Activated naive CD4-positive, alpha-beta T cell treated with anti-CD3 and anti-CD28 coated beads for 36 hours (primary cell): ENCODE measurements around the gene TAF11L2. TPM values are rescaled to one million over a fixed set of nuclear protein-coding genes. Genes with fewer than 3 reads are reported as not detected.
"Not testable (repeated sequence)": the region's sequence is repeated elsewhere in the genome, so short reads cannot be mapped to it uniquely, and the experiment has no call there.

Experiments used
- CTCF ChIA-PET: fragments of 350-600 bp; sonication (Branson Sonifier 250); formaldehyde crosslinking; loops from one replicate; lab custom pipeline; 2021; ENCODE audit warnings: antibody characterized with exemption; lab: Charles Lee
- DNase-seq: peaks from one replicate; pipeline ENCODE4 v3.0.0-alpha.2; 2020
- H3K27ac Mint-ChIP-seq: one replicate; pipeline ENCODE4 v1.8.0; 2021; ENCODE audit warnings: mild to moderate bottlenecking, mixed read lengths
- H3K27me3 Mint-ChIP-seq: one replicate; pipeline ENCODE4 v1.8.0; 2021; ENCODE audit warnings: low read depth, mixed read lengths
- H3K36me3 Mint-ChIP-seq: one replicate; pipeline ENCODE4 v1.8.0; 2021; ENCODE audit warnings: low read depth, mixed read lengths
- H3K4me1 Mint-ChIP-seq: one replicate; pipeline ENCODE4 v1.8.0; 2021; ENCODE audit warnings: low read depth, mixed read lengths
- H3K4me3 Mint-ChIP-seq: one replicate; pipeline ENCODE4 v1.8.0; 2021; ENCODE audit warnings: mild to moderate bottlenecking, moderate library complexity, mixed read lengths
- H3K9me3 Mint-ChIP-seq: one replicate; pipeline ENCODE4 v1.8.0; 2021; ENCODE audit warnings: mixed read lengths
- intact Hi-C: fragments of 100-400 bp; cut with micrococcal nuclease; formaldehyde crosslinking; loops from one replicate; pipeline ENCODE4 v1.15.1; 2023
- total RNA-seq, 2 experiments: library from RNA; stranded (reverse); gene quantifications; one replicate each; pipeline ENCODE4 v1.2.3, GENCODE V29; 2021

TAF11L2 gene
- total RNA-seq: not detected

- H3K9me3 Mint-ChIP-seq: peaks cover 10% of the 10 kb centered on the region
- H3K36me3 Mint-ChIP-seq, intact Hi-C loops, H3K4me3 Mint-ChIP-seq, CTCF ChIA-PET, DNase-seq, H3K27ac Mint-ChIP-seq, H3K27me3 Mint-ChIP-seq, H3K4me1 Mint-ChIP-seq: not testable (repeated sequence)
Measured at GRCh38 chr5:17497931-17498330, at the start of gene TAF11L2. Gene TAF11L2 (plus strand): TSS chr5:17498231.

GRCh38 chr5:17448877-17449276 is 49.2 kb upstream of the TAF11L2 start:
- Mint-ChIP-seq H3K4me3 (no peak overlapping the region), H3K27ac (no peak overlapping the region), H3K4me1 (no peaks in the 10 kb centered on the region), H3K36me3 (no peaks in the 10 kb centered on the region), H3K27me3 (no peaks in the 10 kb centered on the region), H3K9me3 (peaks cover 7% of the 10 kb centered on the region)
- intact Hi-C loops: no loop called here
- CTCF ChIA-PET: interaction anchor here (0.6 kb wide), 1 partner anchor 182 kb away, joined by 3 read pairs; no protein-coding TSS in a partner anchor
- DNase-seq: no peak

- Mint-ChIP-seq H3K4me1 (no peaks in the 10 kb centered on the region), H3K27me3 (no peaks in the 10 kb centered on the region), H3K9me3 (peaks cover 11% of the 10 kb centered on the region), H3K4me3 (no peak overlapping the region), H3K36me3 (no peaks in the 10 kb centered on the region), H3K27ac (no peak overlapping the region)
- intact Hi-C loops: no loop called here
- CTCF ChIA-PET: no interaction called here
- DNase-seq: no peak
Measured at GRCh38 chr5:17452936-17453335, 45.1 kb upstream of the TAF11L2 start.

GRCh38 chr5:17455942-17456341 is 42.1 kb upstream of the TAF11L2 start:
- peaks cover 21% of the 10 kb centered on the region for H3K9me3 Mint-ChIP-seq
- H3K27me3 Mint-ChIP-seq: no peaks in the 10 kb centered on the region
- H3K4me3 Mint-ChIP-seq: no peak overlapping the region
- no peaks in the 10 kb centered on the region for H3K36me3 Mint-ChIP-seq
- intact Hi-C loops: no loop called here
- no peak overlapping the region for H3K27ac Mint-ChIP-seq
- no peak for DNase-seq
- no peaks in the 10 kb centered on the region for H3K4me1 Mint-ChIP-seq
- CTCF ChIA-PET: no interaction called here

GRCh38 chr5:17461793-17462192 is 36.2 kb upstream of the TAF11L2 start:
- no peak for DNase-seq
- Mint-ChIP-seq H3K36me3 (no peaks in the 10 kb centered on the region), H3K27me3 (no peaks in the 10 kb centered on the region), H3K9me3 (peaks cover 24% of the 10 kb centered on the region), H3K4me3 (no peak overlapping the region), H3K27ac (no peak overlapping the region), H3K4me1 (no peaks in the 10 kb centered on the region)
- intact Hi-C loops: no loop called here
- CTCF ChIA-PET: no interaction called here

- Mint-ChIP-seq H3K4me3 (no peak overlapping the region), H3K36me3 (no peaks in the 10 kb centered on the region), H3K27ac (no peak overlapping the region), H3K9me3 (peaks cover 21% of the 10 kb centered on the region), H3K27me3 (no peaks in the 10 kb centered on the region), H3K4me1 (no peaks in the 10 kb centered on the region)
- CTCF ChIA-PET: no interaction called here
- no peak for DNase-seq
- intact Hi-C loops: no loop called here
Measured at GRCh38 chr5:17463653-17464052, 34.4 kb upstream of the TAF11L2 start.

GRCh38 chr5:17470064-17470463 is 28.0 kb upstream of the TAF11L2 start:
- Mint-ChIP-seq H3K4me1 (no peaks in the 10 kb centered on the region), H3K36me3 (no peaks in the 10 kb centered on the region), H3K27me3 (no peaks in the 10 kb centered on the region), H3K4me3 (no peak overlapping the region), H3K27ac (no peak overlapping the region), H3K9me3 (no peaks in the 10 kb centered on the region)
- DNase-seq: no peak
- intact Hi-C loops: no loop called here
- CTCF ChIA-PET: no interaction called here

GRCh38 chr5:17475064-17475463 is 23.0 kb upstream of the TAF11L2 start:
- intact Hi-C loops: not testable (repeated sequence)

GRCh38 chr5:17477043-17477442 is 21.0 kb upstream of the TAF11L2 start:
- no peak overlapping the region for H3K4me3 Mint-ChIP-seq
- no peaks in the 10 kb centered on the region for H3K36me3 Mint-ChIP-seq
- no peaks in the 10 kb centered on the region for H3K27me3 Mint-ChIP-seq
- intact Hi-C loops: no loop called here
- no peaks in the 10 kb centered on the region for H3K4me1 Mint-ChIP-seq
- DNase-seq: no peak
- H3K9me3 Mint-ChIP-seq: no peaks in the 10 kb centered on the region
- CTCF ChIA-PET: no interaction called here
- no peak overlapping the region for H3K27ac Mint-ChIP-seq

More at GRCh38 chr5:17475064-17475463, 23.0 kb upstream of the TAF11L2 start:
- H3K4me3 Mint-ChIP-seq, H3K36me3 Mint-ChIP-seq, H3K27ac Mint-ChIP-seq, H3K27me3 Mint-ChIP-seq, H3K9me3 Mint-ChIP-seq, H3K4me1 Mint-ChIP-seq, CTCF ChIA-PET, DNase-seq: not testable (repeated sequence)

GRCh38 chr5:17477573-17478265 is 20.3 kb upstream of the TAF11L2 start:
- Mint-ChIP-seq H3K27ac (no peak overlapping the region), H3K36me3 (no peaks in the 10 kb centered on the region), H3K4me1 (no peaks in the 10 kb centered on the region), H3K4me3 (no peak overlapping the region), H3K27me3 (no peaks in the 10 kb centered on the region), H3K9me3 (no peaks in the 10 kb centered on the region)
- CTCF ChIA-PET: interaction anchor here (0.5 to 0.6 kb wide), 2 partner anchors 96 to 137 kb away, joined by 3 to 4 read pairs; no protein-coding TSS in a partner anchor
- intact Hi-C loops: no loop called here
- no peak for DNase-seq

- H3K4me1 Mint-ChIP-seq: no peaks in the 10 kb centered on the region
- no peaks in the 10 kb centered on the region for H3K27me3 Mint-ChIP-seq
- H3K4me3 Mint-ChIP-seq: no peak overlapping the region
- no peaks in the 10 kb centered on the region for H3K36me3 Mint-ChIP-seq
- no peak overlapping the region for H3K27ac Mint-ChIP-seq
- intact Hi-C loops: no loop called here
- H3K9me3 Mint-ChIP-seq: no peaks in the 10 kb centered on the region
- CTCF ChIA-PET: no interaction called here
- no peak for DNase-seq
Measured at GRCh38 chr5:17481378-17481777, 16.7 kb upstream of the TAF11L2 start.

- intact Hi-C loops: no loop called here
- H3K27me3 Mint-ChIP-seq: no peaks in the 10 kb centered on the region
- no peaks in the 10 kb centered on the region for H3K36me3 Mint-ChIP-seq
- H3K4me1 Mint-ChIP-seq: no peaks in the 10 kb centered on the region
- CTCF ChIA-PET: no interaction called here
- no peak overlapping the region for H3K4me3 Mint-ChIP-seq
- no peak overlapping the region for H3K27ac Mint-ChIP-seq
- no peaks in the 10 kb centered on the region for H3K9me3 Mint-ChIP-seq
- no peak for DNase-seq
Measured at GRCh38 chr5:17482790-17483189, 15.2 kb upstream of the TAF11L2 start.

- H3K36me3 Mint-ChIP-seq, CTCF ChIA-PET, H3K27me3 Mint-ChIP-seq, H3K9me3 Mint-ChIP-seq, H3K4me3 Mint-ChIP-seq, H3K4me1 Mint-ChIP-seq, DNase-seq, intact Hi-C loops, H3K27ac Mint-ChIP-seq: not testable (repeated sequence)
Measured at GRCh38 chr5:17486464-17487173, 11.4 kb upstream of the TAF11L2 start.
